GM23338 (cell line): ENCODE data around the gene SZRD1. TPM values are rescaled to one million over a fixed set of nuclear protein-coding genes. Genes with fewer than 3 reads are reported as not detected.

Source experiments
- ATAC-seq: fragments of 200-7000 bp; cut with Tn5 transposase; 3 replicates; pipeline ENCODE4 v1.9.1; 2020
- DNase-seq: peaks from one replicate; pipeline ENCODE4 v3.0.0-alpha.2; 2015; ENCODE audit warnings: low spot score
- H2AFZ ChIP-seq: fragments of 200-600 bp; sonication (generic); 2 replicates; pipeline ENCODE4 v1.8.0; 2016; ENCODE audit warnings: antibody characterized with exemption, mild to moderate bottlenecking, moderate library complexity
- H3F3A ChIP-seq: fragments of 200-600 bp; sonication (generic); replicated peaks from 2 replicates; pipeline ENCODE4 v1.8.0; 2017; ENCODE audit warnings: antibody characterized with exemption, mixed run types, low read depth
- H3K27ac ChIP-seq: fragments of 200-600 bp; sonication (generic); 2 replicates; pipeline ENCODE4 v1.6.1; 2016; ENCODE audit warnings: low read depth
- H3K27me3 ChIP-seq: fragments of 200-600 bp; sonication (generic); 2 replicates; pipeline ENCODE4 v1.8.0; 2016; ENCODE audit warnings: mild to moderate bottlenecking, mixed run types, moderate library complexity; ENCODE audit not compliant: insufficient read depth
- H3K36me3 ChIP-seq: fragments of 200-600 bp; sonication (generic); 2 replicates; pipeline ENCODE4 v1.8.0; 2016; ENCODE audit warnings: mild to moderate bottlenecking; ENCODE audit not compliant: insufficient read depth
- H3K4me1 ChIP-seq: fragments of 200-600 bp; sonication (generic); 2 replicates; pipeline ENCODE4 v1.8.0; 2016; ENCODE audit warnings: mild to moderate bottlenecking, moderate library complexity; ENCODE audit not compliant: insufficient read depth
- H3K4me2 ChIP-seq: fragments of 200-600 bp; sonication (generic); 2 replicates; pipeline ENCODE4 v1.7.1; 2017; ENCODE audit warnings: mixed run types
- H3K4me3 ChIP-seq: fragments of 200-600 bp; sonication (generic); 2 replicates; pipeline ENCODE4 v1.6.1; 2016; ENCODE audit warnings: mixed run types
- H3K79me2 ChIP-seq: fragments of 200-600 bp; sonication (generic); replicated peaks from 2 replicates; pipeline ENCODE4 v1.8.0; 2017; ENCODE audit warnings: mild to moderate bottlenecking; ENCODE audit not compliant: insufficient read depth
- H3K9me2 ChIP-seq: fragments of 200-600 bp; sonication (generic); 2 replicates; pipeline ENCODE4 v1.8.0; 2017; ENCODE audit not compliant: insufficient read depth
- H4K20me1 ChIP-seq: fragments of 200-600 bp; sonication (generic); replicated peaks from 2 replicates; pipeline ENCODE4 v1.8.0; 2017; ENCODE audit warnings: mild to moderate bottlenecking; ENCODE audit not compliant: insufficient read depth
- H3K27ac Mint-ChIP-seq: 2 replicates; pipeline ENCODE4 v1.8.0; 2020; ENCODE audit warnings: inconsistent platforms, mild to moderate bottlenecking, moderate library complexity, mixed read lengths
- H3K27me3 Mint-ChIP-seq: 3 replicates; pipeline ENCODE4 v1.8.0; 2022; ENCODE audit warnings: low read depth, mild to moderate bottlenecking, moderate library complexity, mixed read lengths, inconsistent platforms; ENCODE audit not compliant: insufficient read depth, poor library complexity
- H3K36me3 Mint-ChIP-seq: 3 replicates; pipeline ENCODE4 v1.8.0; 2021; ENCODE audit warnings: low read depth, mild to moderate bottlenecking, inconsistent platforms, moderate library complexity, mixed read lengths
- H3K4me1 Mint-ChIP-seq: 3 replicates; pipeline ENCODE4 v1.8.0; 2020; ENCODE audit warnings: mild to moderate bottlenecking, inconsistent platforms, mixed read lengths
- H3K4me3 Mint-ChIP-seq: 3 replicates; pipeline ENCODE4 v1.8.0; 2021; ENCODE audit warnings: moderate library complexity, mild to moderate bottlenecking, inconsistent platforms, mixed read lengths
- H3K9me3 Mint-ChIP-seq: 3 replicates; pipeline ENCODE4 v1.8.0; 2020; ENCODE audit warnings: moderate library complexity, mild to moderate bottlenecking, inconsistent platforms, mixed read lengths
- CREB1 ChIP-seq: fragments of 250-450 bp; sonication (Bioruptor Pico); IDR thresholded peaks from 2 replicates; pipeline ENCODE4 v1.5.0; 2020; ENCODE audit warnings: low read depth, mild to moderate bottlenecking, moderate library complexity
- JUNB ChIP-seq: IDR thresholded peaks from one replicate; pipeline ENCODE4 v1.6.1; 2016; ENCODE audit warnings: antibody characterized with exemption; ENCODE audit not compliant: unreplicated experiment
- POLR2AphosphoS5 ChIP-seq: IDR thresholded peaks from 2 replicates; pipeline ENCODE4 v1.6.1; 2016; ENCODE audit warnings: antibody characterized with exemption, low read depth
- ZNF114 ChIP-seq: fragments of 250-450 bp; sonication (Bioruptor Pico); IDR thresholded peaks from 2 replicates; pipeline ENCODE4 v1.5.0; 2020; ENCODE audit warnings: mild to moderate bottlenecking, moderate library complexity
- ZNF331 ChIP-seq: fragments of 250-450 bp; sonication (Bioruptor Pico); IDR thresholded peaks from 2 replicates; pipeline ENCODE4 v1.5.0; 2020; ENCODE audit warnings: low read depth, mild to moderate bottlenecking, moderate library complexity
- ZNF462 ChIP-seq: fragments of 250-450 bp; sonication (Bioruptor Pico); IDR thresholded peaks from 2 replicates; pipeline ENCODE4 v1.5.0; 2020; ENCODE audit warnings: mild to moderate bottlenecking, moderate library complexity
- polyA plus RNA-seq: library from polyadenylated mRNA; unstranded; fragments of >200 nt; fragmentation: Nextera tagmentation; extraction: Ambion mirVana; gene quantifications from 2 replicates; pipeline ENCODE4 v1.2.1, GENCODE V29; 2016
- total RNA-seq: library from RNA; depleted of rRNA; stranded (reverse); fragments of >200 nt; shearing (Covaris generic); gene quantifications from 2 replicates; pipeline ENCODE4 v1.2.3, GENCODE V29; 2014

The SZRD1 gene
- total and polyA plus RNA-seq, 2 experiments from 2014 or later, result 32.5 to 70.9 TPM

DNA sequence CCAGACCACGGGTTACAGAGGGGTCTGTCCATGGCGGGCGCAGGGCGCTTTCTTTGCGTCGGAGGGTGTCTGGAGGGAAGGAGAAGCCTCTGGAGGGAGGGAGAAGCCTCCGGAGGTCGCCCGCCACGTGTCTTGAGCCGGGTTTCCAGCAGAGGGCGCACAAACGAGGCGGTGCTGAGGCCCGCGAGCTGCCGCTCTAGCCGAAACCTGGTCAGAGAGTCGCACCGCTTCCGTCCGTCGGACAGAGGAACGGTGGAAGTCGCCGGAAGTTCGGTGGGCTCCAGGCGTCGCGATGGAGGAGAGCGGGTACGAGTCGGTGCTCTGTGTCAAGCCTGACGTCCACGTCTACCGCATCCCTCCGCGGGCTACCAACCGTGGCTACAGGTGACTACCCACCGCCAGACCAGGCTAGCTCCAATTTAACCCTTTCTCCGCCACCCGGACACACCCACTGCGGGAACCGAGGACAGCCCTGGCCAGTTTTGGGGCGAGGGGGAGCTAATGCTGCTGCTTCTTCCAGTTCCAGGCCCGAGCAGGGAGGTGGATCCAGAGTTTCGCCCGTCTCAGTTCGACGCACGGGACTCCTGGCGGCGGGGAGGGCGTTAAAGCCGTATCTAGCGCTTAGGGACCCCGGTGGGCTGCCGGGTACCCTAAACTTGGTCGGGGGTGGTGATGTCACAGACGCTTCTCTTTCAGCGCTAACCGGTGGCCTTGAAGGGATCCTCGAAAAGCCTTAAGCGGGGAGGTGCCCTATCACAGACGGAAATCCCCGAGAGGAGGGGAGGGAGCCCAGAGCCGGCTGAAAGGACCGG lies 73.6 kb downstream of the SZRD1 start, which contains the start of gene NECAP2 (continued):
- TF ChIP-seq ZNF462, result no peak
- no peak for TF ChIP-seq ZNF331 (CRISPR knock-in tag)
- peak; percentile 6; the same call in 1 of the 2 replicates for TF ChIP-seq ZNF114 (CRISPR knock-in tag)
- peak; percentile 82 for TF ChIP-seq CREB1 (CRISPR knock-in tag)
- TF ChIP-seq POLR2AphosphoS5, result peak; percentile 89

DNA sequence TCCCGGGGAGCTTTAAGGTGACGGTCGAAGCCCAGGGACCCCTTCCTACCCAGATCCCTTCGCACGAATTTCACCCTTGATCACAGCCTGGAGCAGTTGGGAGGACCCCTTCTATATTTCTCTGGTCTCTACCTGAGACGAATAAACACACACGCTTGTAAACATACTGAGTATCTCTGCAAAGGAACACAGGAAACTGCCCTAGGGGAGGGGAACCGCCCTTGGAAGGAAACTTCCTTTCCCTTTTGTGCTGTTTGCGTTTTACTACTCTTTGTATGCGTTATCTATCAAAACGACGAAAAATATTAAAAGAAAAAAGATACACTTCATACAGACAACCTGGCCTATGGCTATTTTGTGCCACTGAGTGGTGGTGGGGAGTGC lies 74.2 kb downstream of the SZRD1 start:
- Histone ChIP-seq H3K4me2 (peak overlapping the region; percentile 86), H4K20me1 (peaks cover 35% of the 10 kb centered on the region; the same call in 1 of the 2 replicates), H3K4me3 (peak overlapping the region; percentile 95), H3K27ac (no peak overlapping the region), H3K27me3 (peaks cover 10% of the 10 kb centered on the region; the same call in 1 of the 2 replicates), H3K9me2 (no peaks in the 10 kb centered on the region), H2AFZ (no peak overlapping the region), H3K4me1 (no peaks in the 10 kb centered on the region; the same call in 1 of the 2 replicates), H3K36me3 (no peaks in the 10 kb centered on the region), H3F3A (peaks cover 8% of the 10 kb centered on the region), H3K79me2 (peaks cover 16% of the 10 kb centered on the region)
- 0 out of 3 replicates have a peak, but pooled peaks cover 7% of the 10 kb centered on the region for H3K4me1 Mint-ChIP-seq
- H3K27ac Mint-ChIP-seq, result no peak overlapping the region; the same call in 1 of the 2 replicates
- H3K36me3 Mint-ChIP-seq, result peaks cover 12% of the 10 kb centered on the region
- no peak for TF ChIP-seq JUNB
- DNase-seq (no peak), ATAC-seq (no peak)
- H3K27me3 Mint-ChIP-seq, result peaks cover 14% of the 10 kb centered on the region
- H3K4me3 Mint-ChIP-seq, result peak overlapping the region; percentile 95
- no peaks in the 10 kb centered on the region for H3K9me3 Mint-ChIP-seq
